Esophagus muscularis mucosa (tissue), 4 donors: ENCODE measurements around the gene TOM1L2. TPM values are rescaled to one million over a fixed set of nuclear protein-coding genes. Genes with fewer than 3 reads are reported as not detected.

ENCODE experiments used
- DNase-seq: peaks from one replicate; pipeline ENCODE4 v3.0.0-alpha.2; 2017; ENCODE audit errors: extremely low spot score
- H3K27ac ChIP-seq, 4 donors: fragments of 200-600 bp; sonication (generic); replicated peaks in 1 of 4; 1 replicate in 3 of 4; 2 replicates in 1 of 4; pipeline ENCODE4 v1.5.1; 2016 to 2019; ENCODE audit warnings: mild to moderate bottlenecking in 1 of 4
- H3K27me3 ChIP-seq, 4 donors: fragments of 200-600 bp; sonication (generic); one replicate each; pipeline versions ENCODE4 v1.5.1 to v1.6.0; 2016 to 2019
- H3K36me3 ChIP-seq, 4 donors: fragments of 200-600 bp; sonication (generic); one replicate each; pipeline ENCODE4 v1.5.1; 2016 to 2019
- H3K4me1 ChIP-seq, 4 donors: fragments of 200-600 bp; sonication (generic); one replicate each; pipeline ENCODE4 v1.5.1; 2016 to 2019
- H3K4me3 ChIP-seq, 4 donors: fragments of 200-600 bp; sonication (generic); 1 replicate in 2 of 4; 2 replicates in 2 of 4; pipeline ENCODE4 v1.5.1; 2016 to 2019; ENCODE audit warnings: mild to moderate bottlenecking in 4 of 4, moderate library complexity in 1 of 4
- H3K9me3 ChIP-seq, 4 donors: fragments of 200-600 bp; sonication (generic); 1 replicate in 3 of 4; 2 replicates in 1 of 4; pipeline ENCODE4 v1.5.1; 2016 to 2019
- EP300 ChIP-seq: sonication (generic); formaldehyde crosslinking; IDR thresholded peaks from one replicate; pipeline ENCODE4 v1.6.1; 2017; ENCODE audit warnings: antibody characterized with exemption
- POLR2A ChIP-seq: fragments of 450-650 bp; IDR thresholded peaks from one replicate; pipeline ENCODE4 v1.6.1; 2017; ENCODE audit warnings: antibody characterized with exemption, moderate library complexity, mild to moderate bottlenecking, low read depth
- POLR2AphosphoS5 ChIP-seq, 2 donors: sonication (generic); formaldehyde crosslinking; IDR thresholded peaks; one replicate each; pipeline ENCODE4 v1.6.1; 2017; ENCODE audit warnings: antibody characterized with exemption in 2 of 2
- WGBS: methylation state at CpG from one replicate; pipeline ENCODE4 v1.1.5; 2018; 5-methylcytosine and 5-hydroxymethylcytosine counted together
- intact Hi-C: fragments of 100-400 bp; cut with DNase I; formaldehyde crosslinking; loops from one replicate; pipeline ENCODE4 v1.15.1; 2023
- total RNA-seq, 4 donors: library from RNA; depleted of rRNA; stranded (reverse); fragments of >200 nt; gene quantifications; one replicate each; pipeline versions ENCODE4 v1.1.0 to v1.2.1, GENCODE V29; 2016
- TF ChIP-seq, protein P1 (sequence below), 3 experiments: fragments of 200-600 bp in 2 of 3; fragments of 450-650 bp in 1 of 3; sonication (generic) in 2 of 3; IDR thresholded peaks; one replicate each; pipeline ENCODE4 v1.5.1; 2017 to 2019; ENCODE audit warnings: antibody characterized with exemption in 3 of 3, mild to moderate bottlenecking in 2 of 3, moderate library complexity in 1 of 3

TOM1L2 gene
- total RNA-seq, 4 donors from 2014 or later = 64.4 to 96.9 (median 75.0) TPM

DNA sequence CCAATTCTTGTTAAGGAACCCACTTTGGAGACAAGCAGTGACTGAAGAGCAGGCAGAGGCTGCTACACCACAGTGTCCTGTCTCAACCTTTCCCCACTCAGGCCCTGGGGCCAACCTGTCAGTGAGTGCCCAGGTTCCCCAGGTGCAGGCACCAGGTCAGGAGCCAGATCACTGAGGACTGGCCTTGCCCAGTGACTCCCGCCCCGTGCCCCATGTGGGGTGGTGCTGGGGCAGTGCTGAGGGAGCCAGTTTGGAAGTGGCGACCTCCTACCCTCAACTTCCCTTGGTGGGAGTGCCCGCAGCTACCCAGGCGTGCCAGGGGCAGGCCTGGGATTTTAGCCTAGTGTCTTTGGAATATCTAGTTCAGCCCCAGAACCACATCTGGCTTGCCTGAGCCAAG, 164.8 kb downstream of the TOM1L2 start:
- no peak for DNase-seq
- no peak overlapping the region for H3K4me3 ChIP-seq
- peaks cover 4 to 47% (median 42%) of the 10 kb centered on the region in 4 donors for H3K36me3 ChIP-seq
- H3K4me1 ChIP-seq = peaks cover 38 to 46% (median 42%) of the 10 kb centered on the region in 4 donors
- no peaks in the 10 kb centered on the region for H3K27me3 ChIP-seq
- H3K27ac ChIP-seq = peak overlapping the region in 1 of 4 donors; percentile 9
- 86% methylated on average over 5 of the region's 5 CpGs for WGBS
- H3K9me3 ChIP-seq = no peaks in the 10 kb centered on the region
- TF ChIP-seq, protein P1, sequence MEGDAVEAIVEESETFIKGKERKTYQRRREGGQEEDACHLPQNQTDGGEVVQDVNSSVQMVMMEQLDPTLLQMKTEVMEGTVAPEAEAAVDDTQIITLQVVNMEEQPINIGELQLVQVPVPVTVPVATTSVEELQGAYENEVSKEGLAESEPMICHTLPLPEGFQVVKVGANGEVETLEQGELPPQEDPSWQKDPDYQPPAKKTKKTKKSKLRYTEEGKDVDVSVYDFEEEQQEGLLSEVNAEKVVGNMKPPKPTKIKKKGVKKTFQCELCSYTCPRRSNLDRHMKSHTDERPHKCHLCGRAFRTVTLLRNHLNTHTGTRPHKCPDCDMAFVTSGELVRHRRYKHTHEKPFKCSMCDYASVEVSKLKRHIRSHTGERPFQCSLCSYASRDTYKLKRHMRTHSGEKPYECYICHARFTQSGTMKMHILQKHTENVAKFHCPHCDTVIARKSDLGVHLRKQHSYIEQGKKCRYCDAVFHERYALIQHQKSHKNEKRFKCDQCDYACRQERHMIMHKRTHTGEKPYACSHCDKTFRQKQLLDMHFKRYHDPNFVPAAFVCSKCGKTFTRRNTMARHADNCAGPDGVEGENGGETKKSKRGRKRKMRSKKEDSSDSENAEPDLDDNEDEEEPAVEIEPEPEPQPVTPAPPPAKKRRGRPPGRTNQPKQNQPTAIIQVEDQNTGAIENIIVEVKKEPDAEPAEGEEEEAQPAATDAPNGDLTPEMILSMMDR (IDR thresholded peaks at IDR 0.05) = no peak
- TF ChIP-seq EP300 (no peak), POLR2A (no peak), POLR2AphosphoS5 (IDR thresholded peaks at IDR 0.05) (no peak)
- intact Hi-C loops = no loop called here

DNA sequence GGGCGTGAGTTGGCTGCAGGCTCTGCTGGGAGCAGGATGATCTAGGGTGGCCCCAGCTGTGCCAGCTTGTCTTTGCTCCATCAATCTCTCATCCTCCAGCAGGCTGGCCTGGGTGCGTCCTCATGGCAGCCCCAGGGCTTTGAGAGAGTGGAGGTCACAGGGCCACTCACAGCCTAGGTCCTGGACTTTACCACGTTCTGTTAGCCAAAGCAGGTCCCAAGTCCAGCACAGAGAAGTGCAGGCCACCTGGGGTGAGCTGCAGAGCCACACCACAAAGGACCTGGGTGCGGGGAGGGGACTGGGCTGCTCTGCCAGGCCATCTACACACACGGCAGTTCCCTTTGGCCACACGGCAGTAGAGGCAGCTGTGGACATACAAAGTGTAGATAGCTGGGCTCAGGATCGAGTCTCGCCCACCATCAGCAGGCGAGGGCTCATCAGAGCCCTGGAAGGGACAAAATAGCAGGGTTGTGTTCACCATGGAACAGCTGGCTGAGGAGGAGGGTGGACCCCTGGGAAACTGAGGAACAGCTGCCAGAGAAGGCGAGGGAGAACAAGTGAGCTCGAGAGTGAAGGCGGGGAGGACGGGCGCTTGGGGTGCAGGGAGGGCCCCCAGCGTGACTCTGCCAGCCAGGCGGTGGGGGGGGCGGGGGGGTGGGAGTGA, 165.5 kb downstream of the TOM1L2 start:
- H3K4me3 ChIP-seq = no peak overlapping the region
- H3K27me3 ChIP-seq = no peaks in the 10 kb centered on the region
- H3K4me1 ChIP-seq = peaks cover 31 to 39% (median 35%) of the 10 kb centered on the region in 4 donors
- intact Hi-C loops = no loop called here
- TF ChIP-seq EP300 = no peak
- TF ChIP-seq POLR2AphosphoS5 (IDR thresholded peaks at IDR 0.05) = no peak
- TF ChIP-seq POLR2A = no peak
- TF ChIP-seq, protein P1 (IDR thresholded peaks at IDR 0.05) = no peak
- H3K9me3 ChIP-seq = no peaks in the 10 kb centered on the region
- 86% methylated on average over 8 of the region's 17 CpGs for WGBS
- no peak overlapping the region for H3K27ac ChIP-seq
- peaks cover 4 to 50% (median 44%) of the 10 kb centered on the region in 4 donors for H3K36me3 ChIP-seq
- DNase-seq = no peak

DNA sequence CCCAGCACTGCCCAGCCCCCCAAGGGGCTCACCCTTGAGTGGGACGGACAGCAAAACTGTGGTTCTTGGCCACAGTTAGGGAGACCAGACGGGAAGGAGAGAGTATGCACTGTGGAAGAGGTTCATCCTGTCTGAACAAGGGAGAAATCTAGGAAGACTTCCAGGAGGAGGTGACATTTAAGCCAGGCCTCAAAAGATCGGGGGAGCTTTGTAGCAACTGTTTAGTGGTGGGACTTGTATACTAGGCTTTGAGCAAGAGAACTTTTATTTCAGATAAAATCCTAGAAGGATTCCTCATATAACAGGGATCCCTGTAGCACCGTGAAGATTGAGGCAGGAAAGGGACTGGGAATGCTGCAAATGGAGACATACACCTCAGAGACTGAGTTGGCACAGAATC, 166.2 kb downstream of the TOM1L2 start:
- no peak for TF ChIP-seq POLR2A
- TF ChIP-seq, protein P1 (IDR thresholded peaks at IDR 0.05) = no peak
- TF ChIP-seq POLR2AphosphoS5 (IDR thresholded peaks at IDR 0.05) = no peak
- TF ChIP-seq EP300 = no peak
- H3K27ac ChIP-seq = no peak overlapping the region

GRCh38 chr17:17805575-17805974, 166.6 kb downstream of the TOM1L2 start:
- peaks cover 19 to 31% (median 23%) of the 10 kb centered on the region in 4 donors for H3K4me1 ChIP-seq
- TF ChIP-seq EP300 (no peak), POLR2A (no peak), POLR2AphosphoS5 (IDR thresholded peaks at IDR 0.05) (no peak)
- TF ChIP-seq, protein P1 (IDR thresholded peaks at IDR 0.05) = no peak
- intact Hi-C loops = no loop called here
- WGBS = 70% methylated on average over 7 of the region's 9 CpGs
- no peaks in the 10 kb centered on the region for H3K9me3 ChIP-seq
- no peaks in the 10 kb centered on the region for H3K27me3 ChIP-seq
- peaks cover 0 to 53% (median 42%) of the 10 kb centered on the region in 4 donors for H3K36me3 ChIP-seq
- no peak overlapping the region for H3K27ac ChIP-seq
- H3K4me3 ChIP-seq = no peak overlapping the region
- DNase-seq = no peak

More for the DNA sequence above, 166.2 kb downstream of the TOM1L2 start:
- no peak overlapping the region for H3K4me3 ChIP-seq
- no peak for DNase-seq
- WGBS = 85% methylated on average over 4 of the region's 4 CpGs
- peaks cover 24 to 31% (median 28%) of the 10 kb centered on the region in 4 donors for H3K4me1 ChIP-seq
- peaks cover 4 to 57% (median 46%) of the 10 kb centered on the region in 4 donors for H3K36me3 ChIP-seq
- H3K9me3 ChIP-seq = no peaks in the 10 kb centered on the region
- H3K27me3 ChIP-seq = no peaks in the 10 kb centered on the region
- intact Hi-C loops = no loop called here
